Activated naive CD8-positive, alpha-beta T cell treated with anti-CD3 and anti-CD28 coated beads, Interleukin-2, amount 50 U/mL, for 24 hours (primary cell): ENCODE measurements around the gene ITGB2.
A peak's percentile ranks its signal among the peaks of the same experiment; 100 is the strongest.

ENCODE experiments used
- ATAC-seq: fragments of 150-1000 bp; cut with Tn5 transposase; one replicate; pipeline ENCODE4 v1.10.0; 2021
- DNase-seq: peaks from one replicate; pipeline ENCODE4 v3.0.0; 2021
- H3K27ac Mint-ChIP-seq: one replicate; pipeline ENCODE4 v1.8.0; 2021; ENCODE audit warnings: mild to moderate bottlenecking, mixed read lengths
- H3K27me3 Mint-ChIP-seq: one replicate; pipeline ENCODE4 v1.8.0; 2021; ENCODE audit warnings: mixed read lengths
- H3K36me3 Mint-ChIP-seq: one replicate; pipeline ENCODE4 v1.8.0; 2021; ENCODE audit warnings: low read depth, mixed read lengths
- H3K4me1 Mint-ChIP-seq: one replicate; pipeline ENCODE4 v1.8.0; 2021; ENCODE audit warnings: mixed read lengths
- H3K4me3 Mint-ChIP-seq: one replicate; pipeline ENCODE4 v1.8.0; 2021; ENCODE audit warnings: mild to moderate bottlenecking, moderate library complexity, mixed read lengths
- H3K9me3 Mint-ChIP-seq: one replicate; pipeline ENCODE4 v1.8.0; 2021; ENCODE audit warnings: mixed read lengths

Gene ITGB2

GRCh38 chr21:44958471-44959191 lies 37.9 kb upstream of the ITGB2 start:
- Mint-ChIP-seq H3K27ac (no peak overlapping the region), H3K4me3 (no peak overlapping the region), H3K4me1 (peaks cover 3% of the 10 kb centered on the region), H3K27me3 (no peaks in the 10 kb centered on the region), H3K9me3 (no peaks in the 10 kb centered on the region), H3K36me3 (peaks cover 40% of the 10 kb centered on the region)
- ATAC-seq (no peak), DNase-seq (no peak)

GRCh38 chr21:44957901-44958451 lies 37.3 kb upstream of the ITGB2 start:
- H3K9me3 Mint-ChIP-seq: no peaks in the 10 kb centered on the region
- H3K27ac Mint-ChIP-seq: no peak overlapping the region
- no peaks in the 10 kb centered on the region for H3K4me1 Mint-ChIP-seq
- peaks cover 37% of the 10 kb centered on the region for H3K36me3 Mint-ChIP-seq
- H3K4me3 Mint-ChIP-seq: no peak overlapping the region
- ATAC-seq (no peak), DNase-seq (no peak)
- H3K27me3 Mint-ChIP-seq: no peaks in the 10 kb centered on the region

- DNase-seq (no peak), ATAC-seq (no peak)
- H3K36me3 Mint-ChIP-seq: peaks cover 32% of the 10 kb centered on the region
- H3K4me1 Mint-ChIP-seq: no peaks in the 10 kb centered on the region
- H3K27ac Mint-ChIP-seq: no peak overlapping the region
- no peaks in the 10 kb centered on the region for H3K27me3 Mint-ChIP-seq
- no peaks in the 10 kb centered on the region for H3K9me3 Mint-ChIP-seq
- H3K4me3 Mint-ChIP-seq: no peak overlapping the region
These were observed 36.5 kb upstream of the ITGB2 start for GRCh38 chr21:44957047-44957831.

- no peak for ATAC-seq
- Mint-ChIP-seq H3K36me3 (peaks cover 28% of the 10 kb centered on the region), H3K9me3 (no peaks in the 10 kb centered on the region), H3K4me1 (no peaks in the 10 kb centered on the region), H3K4me3 (no peak overlapping the region), H3K27ac (no peak overlapping the region), H3K27me3 (no peaks in the 10 kb centered on the region)
- no peak for DNase-seq
These were observed 35.8 kb upstream of the ITGB2 start for GRCh38 chr21:44956356-44957046.

GRCh38 chr21:44955798-44956175 lies 35.1 kb upstream of the ITGB2 start:
- no peak for ATAC-seq
- no peaks in the 10 kb centered on the region for H3K9me3 Mint-ChIP-seq
- no peaks in the 10 kb centered on the region for H3K27me3 Mint-ChIP-seq
- H3K4me3 Mint-ChIP-seq: no peak overlapping the region
- peaks cover 28% of the 10 kb centered on the region for H3K36me3 Mint-ChIP-seq
- no peaks in the 10 kb centered on the region for H3K4me1 Mint-ChIP-seq
- H3K27ac Mint-ChIP-seq: no peak overlapping the region
- DNase-seq: no peak

- no peak for DNase-seq
- H3K36me3 Mint-ChIP-seq: peaks cover 25% of the 10 kb centered on the region
- H3K27me3 Mint-ChIP-seq: no peaks in the 10 kb centered on the region
- H3K4me3 Mint-ChIP-seq: no peak overlapping the region
- no peak for ATAC-seq
- H3K27ac Mint-ChIP-seq: no peak overlapping the region
- no peaks in the 10 kb centered on the region for H3K9me3 Mint-ChIP-seq
- H3K4me1 Mint-ChIP-seq: no peaks in the 10 kb centered on the region
These were observed 34.6 kb upstream of the ITGB2 start for GRCh38 chr21:44955141-44955797.

GRCh38 chr21:44954281-44954771 lies 33.6 kb upstream of the ITGB2 start:
- no peak overlapping the region for H3K27ac Mint-ChIP-seq
- H3K4me3 Mint-ChIP-seq: no peak overlapping the region
- DNase-seq (no peak), ATAC-seq (no peak)
- H3K9me3 Mint-ChIP-seq: no peaks in the 10 kb centered on the region
- peaks cover 4% of the 10 kb centered on the region for H3K4me1 Mint-ChIP-seq
- H3K36me3 Mint-ChIP-seq: peaks cover 26% of the 10 kb centered on the region
- no peaks in the 10 kb centered on the region for H3K27me3 Mint-ChIP-seq

- H3K4me3 Mint-ChIP-seq: no peak overlapping the region
- DNase-seq (no peak), ATAC-seq (no peak)
- no peak overlapping the region for H3K27ac Mint-ChIP-seq
- peaks cover 22% of the 10 kb centered on the region for H3K36me3 Mint-ChIP-seq
- H3K4me1 Mint-ChIP-seq: peaks cover 4% of the 10 kb centered on the region
- H3K9me3 Mint-ChIP-seq: no peaks in the 10 kb centered on the region
- H3K27me3 Mint-ChIP-seq: no peaks in the 10 kb centered on the region
These were observed 32.9 kb upstream of the ITGB2 start for GRCh38 chr21:44953628-44954021.

GRCh38 chr21:44952929-44953627 lies 32.4 kb upstream of the ITGB2 start:
- Mint-ChIP-seq H3K27ac (no peak overlapping the region), H3K36me3 (peaks cover 22% of the 10 kb centered on the region), H3K4me3 (no peak overlapping the region), H3K27me3 (no peaks in the 10 kb centered on the region), H3K4me1 (peaks cover 4% of the 10 kb centered on the region), H3K9me3 (no peaks in the 10 kb centered on the region)
- ATAC-seq: no peak
- DNase-seq: no peak

- Mint-ChIP-seq H3K4me3 (no peak overlapping the region), H3K9me3 (no peaks in the 10 kb centered on the region), H3K36me3 (peaks cover 19% of the 10 kb centered on the region), H3K27me3 (no peaks in the 10 kb centered on the region), H3K27ac (no peak overlapping the region), H3K4me1 (peaks cover 4% of the 10 kb centered on the region)
- no peak for DNase-seq
- ATAC-seq: no peak
These were observed 31.6 kb upstream of the ITGB2 start for GRCh38 chr21:44952116-44952928.

- H3K27me3 Mint-ChIP-seq: no peaks in the 10 kb centered on the region
- H3K36me3 Mint-ChIP-seq: peaks cover 18% of the 10 kb centered on the region
- H3K9me3 Mint-ChIP-seq: no peaks in the 10 kb centered on the region
- no peak for DNase-seq
- H3K4me1 Mint-ChIP-seq: peaks cover 4% of the 10 kb centered on the region
- H3K4me3 Mint-ChIP-seq: no peak overlapping the region
- ATAC-seq: no peak
- H3K27ac Mint-ChIP-seq: no peak overlapping the region
These were observed 30.7 kb upstream of the ITGB2 start for GRCh38 chr21:44951186-44951915.

GRCh38 chr21:44950351-44950750 lies 29.7 kb upstream of the ITGB2 start:
- DNase-seq (no peak), ATAC-seq (no peak)
- H3K4me1 Mint-ChIP-seq: peaks cover 7% of the 10 kb centered on the region
- peaks cover 18% of the 10 kb centered on the region for H3K36me3 Mint-ChIP-seq
- H3K27ac Mint-ChIP-seq: no peak overlapping the region
- H3K9me3 Mint-ChIP-seq: no peaks in the 10 kb centered on the region
- no peaks in the 10 kb centered on the region for H3K27me3 Mint-ChIP-seq
- H3K4me3 Mint-ChIP-seq: no peak overlapping the region

GRCh38 chr21:44949779-44950198 lies 29.1 kb upstream of the ITGB2 start:
- Mint-ChIP-seq H3K27ac (no peak overlapping the region), H3K4me3 (no peak overlapping the region), H3K36me3 (peaks cover 19% of the 10 kb centered on the region), H3K4me1 (peaks cover 8% of the 10 kb centered on the region), H3K9me3 (no peaks in the 10 kb centered on the region), H3K27me3 (no peaks in the 10 kb centered on the region)
- ATAC-seq: peak; percentile 82
- DNase-seq: peak; percentile 86
